ENCODE results near the gene PRAMEF1.

PRAMEF1 gene

DNA sequence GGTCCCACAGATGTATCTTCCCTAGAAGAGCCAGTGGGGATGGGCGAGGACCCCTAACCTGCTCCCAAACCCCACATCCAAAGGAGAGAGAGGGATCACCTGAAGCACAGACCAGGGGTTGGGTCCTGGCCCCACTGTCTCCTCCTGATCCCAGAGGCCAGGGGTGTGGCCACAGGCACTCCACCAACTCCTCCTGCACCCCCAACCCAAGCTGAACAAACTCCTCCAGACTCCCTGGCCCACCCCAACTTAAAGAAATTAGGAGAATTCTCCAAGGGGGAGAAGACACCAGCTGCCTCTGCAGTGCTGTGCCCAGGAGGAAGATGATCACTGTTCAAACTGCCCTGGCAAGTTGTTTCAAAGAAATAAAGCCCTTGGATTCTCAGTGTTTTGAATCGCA is 22.2 kb upstream of the PRAMEF1 start:
- no peak for DNase-seq (ENCODE audit: low read depth)
- TF ChIP-seq, protein P1, sequence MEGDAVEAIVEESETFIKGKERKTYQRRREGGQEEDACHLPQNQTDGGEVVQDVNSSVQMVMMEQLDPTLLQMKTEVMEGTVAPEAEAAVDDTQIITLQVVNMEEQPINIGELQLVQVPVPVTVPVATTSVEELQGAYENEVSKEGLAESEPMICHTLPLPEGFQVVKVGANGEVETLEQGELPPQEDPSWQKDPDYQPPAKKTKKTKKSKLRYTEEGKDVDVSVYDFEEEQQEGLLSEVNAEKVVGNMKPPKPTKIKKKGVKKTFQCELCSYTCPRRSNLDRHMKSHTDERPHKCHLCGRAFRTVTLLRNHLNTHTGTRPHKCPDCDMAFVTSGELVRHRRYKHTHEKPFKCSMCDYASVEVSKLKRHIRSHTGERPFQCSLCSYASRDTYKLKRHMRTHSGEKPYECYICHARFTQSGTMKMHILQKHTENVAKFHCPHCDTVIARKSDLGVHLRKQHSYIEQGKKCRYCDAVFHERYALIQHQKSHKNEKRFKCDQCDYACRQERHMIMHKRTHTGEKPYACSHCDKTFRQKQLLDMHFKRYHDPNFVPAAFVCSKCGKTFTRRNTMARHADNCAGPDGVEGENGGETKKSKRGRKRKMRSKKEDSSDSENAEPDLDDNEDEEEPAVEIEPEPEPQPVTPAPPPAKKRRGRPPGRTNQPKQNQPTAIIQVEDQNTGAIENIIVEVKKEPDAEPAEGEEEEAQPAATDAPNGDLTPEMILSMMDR (IDR thresholded peaks at IDR 0.05; ENCODE audit: insufficient read depth, low read depth, low read length, missing control alignments), result no peak
- no peak overlapping the region for H3K4me3 ChIP-seq (ENCODE audit: low read length)

DNA sequence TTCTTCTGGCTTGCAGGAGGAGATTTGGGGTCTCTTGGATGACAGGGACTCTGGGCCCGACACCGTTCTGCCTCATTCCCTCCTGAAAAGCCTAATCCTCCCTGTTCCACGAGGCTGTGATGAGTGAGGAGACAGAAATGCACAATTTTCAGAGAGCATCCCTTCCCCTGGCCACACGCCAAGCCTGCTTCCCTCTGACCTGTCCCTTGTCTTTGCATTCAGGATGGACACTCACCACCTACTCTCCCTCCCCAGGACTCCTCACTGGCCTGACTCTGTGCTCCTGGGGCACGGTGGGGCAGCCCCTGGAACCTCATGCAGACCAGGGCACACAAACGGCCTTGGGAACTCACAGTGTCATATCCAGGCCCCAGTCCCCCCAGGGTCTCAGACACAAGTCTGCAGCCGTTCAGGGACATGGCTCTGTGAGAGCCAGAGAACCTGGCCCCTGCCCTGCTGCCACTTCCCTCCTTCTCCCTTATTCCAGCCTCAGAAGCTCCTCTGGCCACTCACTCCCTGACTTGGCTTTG is 21.2 kb upstream of the PRAMEF1 start:
- no peak for DNase-seq (ENCODE audit: low read depth)
- TF ChIP-seq, protein P1 (IDR thresholded peaks at IDR 0.05; ENCODE audit: insufficient read depth, low read depth, low read length, missing control alignments), result no peak
- no peak overlapping the region for H3K4me3 ChIP-seq (ENCODE audit: low read length)

DNA sequence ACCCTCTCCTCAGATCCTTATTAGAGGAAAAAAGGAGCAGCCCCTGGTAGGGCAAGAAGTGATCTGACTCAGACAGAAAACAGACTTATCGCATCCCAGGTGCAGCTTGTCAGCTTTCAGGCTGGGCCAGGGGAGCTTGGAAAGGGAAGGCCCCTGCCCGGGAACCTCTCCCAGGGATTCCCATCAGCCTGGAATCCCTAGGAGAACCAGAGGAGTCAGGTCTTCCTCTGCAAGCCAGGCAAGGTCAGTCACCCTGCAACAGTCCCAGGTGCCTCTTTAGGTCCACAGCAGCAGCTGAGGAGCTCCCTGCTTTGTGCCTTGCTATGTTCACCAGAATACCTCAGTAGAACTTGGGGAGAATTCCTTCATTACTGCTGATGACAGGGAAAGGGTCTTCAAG is 20.6 kb upstream of the PRAMEF1 start:
- DNase-seq (ENCODE audit: low read depth), result no peak
- TF ChIP-seq, protein P1 (IDR thresholded peaks at IDR 0.05; ENCODE audit: insufficient read depth, low read depth, low read length, missing control alignments), result no peak
- H3K4me3 ChIP-seq (ENCODE audit: low read length), result no peak overlapping the region

DNA sequence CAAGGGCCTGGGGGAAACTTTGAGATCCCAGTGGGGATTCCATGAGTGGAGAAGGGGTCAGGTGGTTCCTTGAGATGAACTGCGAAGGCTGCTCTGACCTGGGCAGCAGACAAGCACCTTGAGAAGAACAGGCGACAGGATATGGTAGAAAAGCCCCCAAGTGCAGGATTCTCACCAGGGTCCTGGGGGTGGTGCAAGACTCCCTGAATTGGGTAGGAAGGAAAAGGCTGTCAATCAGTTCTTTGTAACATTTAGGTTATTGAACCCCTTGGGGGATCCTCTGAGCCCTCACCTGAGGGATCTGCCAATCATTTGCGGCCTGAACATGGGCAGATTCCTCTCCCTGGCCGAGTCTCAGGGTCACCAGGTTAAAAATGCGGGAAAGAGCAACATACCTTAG is 20.0 kb upstream of the PRAMEF1 start:
- no peak overlapping the region for H3K4me3 ChIP-seq (ENCODE audit: low read length)
- no peak for DNase-seq (ENCODE audit: low read depth)
- TF ChIP-seq, protein P1 (IDR thresholded peaks at IDR 0.05; ENCODE audit: insufficient read depth, low read depth, low read length, missing control alignments), result no peak

DNA sequence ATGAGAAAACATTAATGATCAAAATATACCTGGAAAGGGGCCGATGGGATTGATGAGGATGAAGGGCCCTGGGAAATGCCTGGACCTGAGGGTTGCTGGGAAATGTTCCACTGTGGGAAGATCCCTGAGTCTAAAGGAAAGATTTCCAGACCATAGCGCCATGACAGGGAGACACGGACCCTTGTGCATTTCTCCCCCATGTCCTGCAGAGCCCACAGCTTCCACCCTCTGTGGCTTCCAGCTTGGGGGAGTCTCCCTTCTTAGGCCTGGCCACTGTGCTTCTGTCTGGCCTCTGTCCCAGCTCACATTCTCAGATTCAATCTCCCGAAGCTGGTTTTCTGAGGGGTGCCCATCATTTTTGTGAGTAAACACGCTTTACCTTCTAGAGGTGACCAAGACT is 18.7 kb upstream of the PRAMEF1 start:
- TF ChIP-seq, protein P1 (IDR thresholded peaks at IDR 0.05; ENCODE audit: insufficient read depth, low read depth, low read length, missing control alignments), result no peak
- DNase-seq (ENCODE audit: low read depth), result no peak
- H3K4me3 ChIP-seq (ENCODE audit: low read length), result no peak overlapping the region

DNA sequence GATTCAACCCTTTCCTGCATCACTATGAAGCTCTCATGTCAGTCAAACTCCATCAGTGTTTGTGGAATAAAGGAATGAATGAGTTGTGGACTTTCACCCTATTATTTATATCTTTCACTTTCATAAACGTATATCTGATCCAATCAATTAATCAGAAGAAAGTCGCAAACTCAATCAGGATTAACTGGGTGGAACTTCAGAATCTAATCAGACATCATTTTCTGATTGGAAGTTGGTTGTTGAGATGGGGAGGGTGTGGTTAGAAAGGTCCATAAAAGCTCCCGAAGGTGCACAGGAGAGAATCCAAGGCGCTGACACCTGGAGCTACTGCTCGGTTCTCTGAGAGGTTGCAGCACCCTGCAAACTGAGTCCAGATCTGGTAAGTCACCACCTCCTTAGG is 17.8 kb upstream of the PRAMEF1 start, which contains the start of gene PRAMEF12:
PRAMEF12 (plus strand) TSS at position 301 of the 400 bp plus-strand sequence. CDS start 1,130 bp downstream, outside the sequence.
- DNase-seq (ENCODE audit: low read depth), result no peak
- TF ChIP-seq, protein P1 (IDR thresholded peaks at IDR 0.05; ENCODE audit: insufficient read depth, low read depth, low read length, missing control alignments), result no peak
- no peak within 1 kb of the TSS for H3K4me3 ChIP-seq (ENCODE audit: low read length)

DNA sequence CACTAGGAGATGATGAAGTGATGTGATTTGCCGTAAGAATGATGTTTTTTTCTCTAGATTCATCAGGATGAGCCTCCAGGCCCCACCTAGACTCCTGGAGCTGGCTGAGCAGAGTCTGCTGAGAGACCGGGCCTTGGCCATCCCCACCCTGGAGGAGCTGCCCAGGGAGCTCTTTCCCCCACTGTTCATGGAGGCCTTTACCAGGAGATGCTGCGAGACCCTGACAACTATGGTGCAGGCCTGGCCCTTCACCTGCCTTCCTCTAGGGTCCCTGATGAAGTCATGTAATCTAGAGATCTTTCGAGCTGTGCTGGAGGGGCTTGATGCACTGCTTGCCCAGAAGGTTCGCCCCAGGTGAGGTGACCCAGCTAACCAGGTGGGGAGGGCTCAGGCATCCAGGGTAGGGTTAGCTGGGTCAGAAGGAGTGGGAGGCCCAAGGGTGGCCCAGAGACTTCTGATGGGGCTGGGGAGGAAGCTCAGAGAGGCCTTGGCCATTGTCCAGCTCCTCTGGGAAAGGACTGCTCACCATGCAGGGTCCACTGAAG is 16.3 kb upstream of the PRAMEF1 start:
- TF ChIP-seq, protein P1 (IDR thresholded peaks at IDR 0.05; ENCODE audit: insufficient read depth, low read depth, low read length, missing control alignments), result no peak
- DNase-seq (ENCODE audit: low read depth), result no peak

More for the DNA sequence above, 16.3 kb upstream of the PRAMEF1 start:
- H3K4me3 ChIP-seq (ENCODE audit: low read length), result no peak overlapping the region

Data from epithelial cell of esophagus (primary cell).